Keratinocyte (primary cell): ENCODE data around the gene DYNC1LI2. TPM values are rescaled to one million over a fixed set of nuclear protein-coding genes. Genes with fewer than 3 reads are reported as not detected.

Source experiments
- DNase-seq: peaks from one replicate; pipeline ENCODE4 v3.0.0-alpha.2; 2011; ENCODE audit warnings: low read depth, missing footprints, low spot score
- FAIRE-seq: peaks from 2 replicates; lab custom pipeline; 2011; peaks lifted over from hg19 to GRCh38; lab: Jason Lieb, UNC
- H2AFZ ChIP-seq: 2 replicates; pipeline ENCODE4 v1.6.0; 2012; ENCODE audit warnings: low read length, control low read depth, inconsistent platforms; ENCODE audit not compliant: control insufficient read depth
- H3K27ac ChIP-seq: 2 replicates; pipeline ENCODE4 v1.5.1; 2011; ENCODE audit warnings: low read length; ENCODE audit not compliant: control insufficient read depth, insufficient read depth
- H3K27me3 ChIP-seq: 3 replicates; pipeline ENCODE4 v1.6.0; 2011; ENCODE audit warnings: low read length; ENCODE audit not compliant: control insufficient read depth, insufficient read depth; ENCODE audit errors: extremely low read depth
- H3K36me3 ChIP-seq, 2 experiments: 2 replicates in 1 of 2; 3 replicates in 1 of 2; pipeline ENCODE4 v1.5.1; 2011; ENCODE audit warnings: low read length in 2 of 2, mild to moderate bottlenecking in 1 of 2; ENCODE audit not compliant: control insufficient read depth in 2 of 2, insufficient read depth in 2 of 2; ENCODE audit errors: extremely low read depth in 1 of 2
- H3K4me1 ChIP-seq: 3 replicates; pipeline ENCODE4 v1.5.1; 2011; ENCODE audit warnings: low read length; ENCODE audit not compliant: control insufficient read depth, insufficient read depth; ENCODE audit errors: extremely low read depth
- H3K4me2 ChIP-seq: 3 replicates; pipeline ENCODE4 v1.6.0; 2011; ENCODE audit warnings: low read depth, low read length; ENCODE audit not compliant: control insufficient read depth, insufficient read depth; ENCODE audit errors: extremely low read depth
- H3K4me3 ChIP-seq, 3 experiments: fragments of 200-600 bp in 1 of 3; sonication (generic) in 1 of 3; 2 replicates in 2 of 3; 3 replicates in 1 of 3; pipeline ENCODE4 v1.5.1; 2011 to 2016; ENCODE audit warnings: low read length in 3 of 3, mild to moderate bottlenecking in 3 of 3, control low read depth in 2 of 3, inconsistent platforms in 1 of 3, low read depth in 1 of 3, mixed read lengths in 1 of 3, mixed run types in 1 of 3, moderate library complexity in 1 of 3; ENCODE audit not compliant: control insufficient read depth in 2 of 3, insufficient read depth in 2 of 3; ENCODE audit errors: extremely low read depth in 1 of 3
- H3K79me2 ChIP-seq: 2 replicates; pipeline ENCODE4 v1.6.0; 2012; ENCODE audit warnings: low read length; ENCODE audit not compliant: control insufficient read depth, insufficient read depth
- H3K9ac ChIP-seq: 3 replicates; pipeline ENCODE4 v1.6.0; 2011; ENCODE audit warnings: low read length; ENCODE audit not compliant: control insufficient read depth, insufficient read depth; ENCODE audit errors: extremely low read depth
- H3K9me1 ChIP-seq: 3 replicates; pipeline ENCODE4 v1.6.0; 2011; ENCODE audit warnings: low read length; ENCODE audit not compliant: control insufficient read depth, insufficient read depth; ENCODE audit errors: extremely low read depth
- H3K9me3 ChIP-seq: 2 replicates; pipeline ENCODE4 v1.5.1; 2012; ENCODE audit warnings: low read depth, low read length; ENCODE audit not compliant: control insufficient read depth
- H4K20me1 ChIP-seq: 3 replicates; pipeline ENCODE4 v1.6.0; 2011; ENCODE audit warnings: low read length; ENCODE audit not compliant: control insufficient read depth, insufficient read depth; ENCODE audit errors: extremely low read depth
- EZH2 ChIP-seq: IDR thresholded peaks from one replicate; pipeline ENCODE4 v1.6.1; 2012; ENCODE audit warnings: inconsistent platforms, mild to moderate bottlenecking, low read length, moderate library complexity
- dilution Hi-C: fragments of 300-500 bp; cut with MboI; formaldehyde crosslinking; loops from one replicate; pipeline ENCODE4 v1.7.0; 2020; ENCODE audit warnings: low sequenced_read_pairs; ENCODE audit not compliant: extremely low pct_ligation_motif_present
- polyA plus RNA-seq, 5 experiments: library from polyadenylated mRNA; depleted of rRNA in 3 of 5; stranded (reverse) in 3 of 5; stranded (forward) in 1 of 5; unstranded in 1 of 5; fragments of >200 nt; gene quantifications; 1 replicate in 1 of 5; 2 replicates in 3 of 5; 3 replicates in 1 of 5; pipeline versions ENCODE4 v1.2.1 to v1.2.3, GENCODE V29; 2011 to 2012; ENCODE audit warnings: missing spikeins in 2 of 5, low read depth in 1 of 5, low replicate concordance in 1 of 5
- TF ChIP-seq, protein P1 (sequence below), 3 experiments: IDR thresholded peaks in 1 of 3; conservative IDR thresholded peaks in 1 of 3; optimal IDR thresholded peaks in 1 of 3; 2 replicates in 2 of 3; 3 replicates in 1 of 3; pipeline versions ENCODE3 to v1.5.1; 2011; ENCODE audit warnings: low read length in 3 of 3, mild to moderate bottlenecking in 3 of 3, moderate library complexity in 2 of 3, control low read depth in 1 of 3, inconsistent platforms in 1 of 3; ENCODE audit not compliant: insufficient read depth in 2 of 3; ENCODE audit errors: extremely low read depth in 1 of 3

Gene DYNC1LI2
- polyA plus RNA-seq, 1 donor (not counting 4 experiments of a cell fraction or from before 2014, with no cell fraction given), result 66.0 TPM

- H3K9ac ChIP-seq, result no peak overlapping the region
Observed at GRCh38 chr16:66673691-66674090, 77.7 kb downstream of the DYNC1LI2 start.

More at GRCh38 chr16:66673691-66674090, 77.7 kb downstream of the DYNC1LI2 start:
- Histone ChIP-seq H3K79me2 (peaks cover 33% of the 10 kb centered on the region), H3K9me3 (no peaks in the 10 kb centered on the region), H3K27ac (no peak overlapping the region), H3K36me3 (peaks cover 0 to 6% of the 10 kb centered on the region in 2 experiments), H3K4me3 (no peak overlapping the region), H4K20me1 (no peaks in the 10 kb centered on the region), H3K4me2 (no peak overlapping the region), H3K27me3 (no peaks in the 10 kb centered on the region), H3K9me1 (no peaks in the 10 kb centered on the region), H3K4me1 (no peaks in the 10 kb centered on the region), H2AFZ (no peak overlapping the region)
- TF ChIP-seq, protein P1, sequence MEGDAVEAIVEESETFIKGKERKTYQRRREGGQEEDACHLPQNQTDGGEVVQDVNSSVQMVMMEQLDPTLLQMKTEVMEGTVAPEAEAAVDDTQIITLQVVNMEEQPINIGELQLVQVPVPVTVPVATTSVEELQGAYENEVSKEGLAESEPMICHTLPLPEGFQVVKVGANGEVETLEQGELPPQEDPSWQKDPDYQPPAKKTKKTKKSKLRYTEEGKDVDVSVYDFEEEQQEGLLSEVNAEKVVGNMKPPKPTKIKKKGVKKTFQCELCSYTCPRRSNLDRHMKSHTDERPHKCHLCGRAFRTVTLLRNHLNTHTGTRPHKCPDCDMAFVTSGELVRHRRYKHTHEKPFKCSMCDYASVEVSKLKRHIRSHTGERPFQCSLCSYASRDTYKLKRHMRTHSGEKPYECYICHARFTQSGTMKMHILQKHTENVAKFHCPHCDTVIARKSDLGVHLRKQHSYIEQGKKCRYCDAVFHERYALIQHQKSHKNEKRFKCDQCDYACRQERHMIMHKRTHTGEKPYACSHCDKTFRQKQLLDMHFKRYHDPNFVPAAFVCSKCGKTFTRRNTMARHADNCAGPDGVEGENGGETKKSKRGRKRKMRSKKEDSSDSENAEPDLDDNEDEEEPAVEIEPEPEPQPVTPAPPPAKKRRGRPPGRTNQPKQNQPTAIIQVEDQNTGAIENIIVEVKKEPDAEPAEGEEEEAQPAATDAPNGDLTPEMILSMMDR (optimal IDR thresholded peaks at IDR 0.05 in 1 of 3, IDR thresholded peaks at IDR 0.05 in 1 of 3, conservative IDR thresholded peaks at IDR 0.05 in 1 of 3; ENCODE audit: extremely low read depth in 1 of 3, insufficient read depth in 2 of 3, low read length in 3 of 3), result no peak
- no peak for TF ChIP-seq EZH2
- no peak for DNase-seq
- no peak for FAIRE-seq
- dilution Hi-C loops, result no loop called here

Other genes starting within 250 kb of the DYNC1LI2 start
- gene TK2, start 201.5 kb downstream of the DYNC1LI2 start, polyA plus RNA-seq, result 19.7 to 26.3 TPM (median 22.4 TPM) in 3 replicates
- gene CKLF, start 199.0 kb downstream of the DYNC1LI2 start, polyA plus RNA-seq, result 34.7 to 40.3 TPM (median 38.0 TPM) in 3 replicates
- gene CMTM1, start 185.2 kb downstream of the DYNC1LI2 start, polyA plus RNA-seq, result 0.23 to 0.85 TPM (median 0.24 TPM) in 3 replicates
- gene CMTM2, start 172.1 kb downstream of the DYNC1LI2 start, polyA plus RNA-seq, result not detected in 3 replicates
- 13.1 to 24.3 TPM (median 15.7 TPM) in 3 replicates for gene CMTM3, start 146.9 kb downstream of the DYNC1LI2 start, polyA plus RNA-seq
- gene CMTM4, start 54.9 kb downstream of the DYNC1LI2 start, polyA plus RNA-seq, result 18.0 to 25.1 TPM (median 23.1 TPM) in 3 replicates
- gene TERB1, start 50.0 kb upstream of the DYNC1LI2 start, polyA plus RNA-seq, result 0.17 to 0.22 TPM in 2 of 3 replicates, not detected in the other
- 61.4 to 113 TPM (median 68.0 TPM) in 3 replicates for gene NAE1, start 79.4 kb upstream of the DYNC1LI2 start, polyA plus RNA-seq
- gene CA7, start 92.8 kb upstream of the DYNC1LI2 start, polyA plus RNA-seq, result not detected in 3 replicates
- gene PDP2, start 128.9 kb upstream of the DYNC1LI2 start, polyA plus RNA-seq, result 16.5 to 18.5 TPM (median 17.3 TPM) in 3 replicates
- gene CDH16, start 167.3 kb upstream of the DYNC1LI2 start, polyA plus RNA-seq, result 0.16 to 2.1 TPM (median 0.45 TPM) in 3 replicates
- gene RRAD, start 173.9 kb upstream of the DYNC1LI2 start, polyA plus RNA-seq, result 0.67 to 12.8 TPM (median 2.7 TPM) in 3 replicates
- gene CIAO2B, start 182.8 kb upstream of the DYNC1LI2 start, polyA plus RNA-seq, result 99.6 to 149 TPM (median 105 TPM) in 3 replicates
- gene CES2, start 183.9 kb upstream of the DYNC1LI2 start, polyA plus RNA-seq, result 37.5 to 93.4 TPM (median 41.6 TPM) in 3 replicates
- gene CES3, start 209.7 kb upstream of the DYNC1LI2 start, polyA plus RNA-seq, result 0.63 to 2.7 TPM (median 1.5 TPM) in 3 replicates
- gene CES4A, start 237.0 kb upstream of the DYNC1LI2 start, polyA plus RNA-seq, result 5.1 to 12.8 TPM (median 6.6 TPM) in 3 replicates